ENCODE results near the gene NFYC. TPM values are rescaled to one million over a fixed set of nuclear protein-coding genes. Genes with fewer than 3 reads are reported as not detected.

The NFYC gene
- total RNA-seq, 4 donors from 2014 or later, result 45.3 to 58.6 (median 57.4) TPM

DNA sequence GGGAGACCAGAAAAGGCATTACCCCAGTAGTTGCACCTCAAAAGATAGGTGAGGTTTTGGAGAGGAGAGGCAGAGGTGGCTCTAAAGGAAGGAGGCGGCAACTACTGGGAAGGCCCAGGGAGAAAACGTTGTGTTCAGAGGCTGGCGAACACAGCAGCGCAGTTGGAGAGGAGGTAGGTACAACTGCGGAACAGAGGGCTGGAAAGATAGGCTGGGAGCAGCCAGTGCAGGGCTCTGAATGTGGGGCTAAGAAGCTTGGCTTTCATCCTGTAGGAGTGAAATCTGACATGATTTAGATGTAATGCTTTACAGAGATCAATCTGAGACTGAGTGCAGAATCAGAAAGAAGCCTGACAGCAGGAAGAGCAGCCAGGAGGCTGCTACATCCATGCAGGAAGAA, 39.0 kb upstream of the NFYC start:
- Histone ChIP-seq H3K4me1 (peaks cover 0 to 6% of the 10 kb centered on the region in 2 donors), H3K36me3 (no peaks in the 10 kb centered on the region), H3K4me3 (no peak overlapping the region), H3K27ac (no peak overlapping the region), H3K9me3 (no peaks in the 10 kb centered on the region), H3K27me3 (peaks cover 0 to 6% (median 3%) of the 10 kb centered on the region in 3 donors)
- intact Hi-C loops (cut with DNase I; ENCODE audit: low total_unique reads), result no loop called here
- in situ Hi-C loops (cut with MboI; ENCODE audit: low sequenced_read_pairs in 4 of 4), result no loop called here
- no peak for TF ChIP-seq POLR2A (IDR thresholded peaks at IDR 0.05)
- TF ChIP-seq, protein P1, sequence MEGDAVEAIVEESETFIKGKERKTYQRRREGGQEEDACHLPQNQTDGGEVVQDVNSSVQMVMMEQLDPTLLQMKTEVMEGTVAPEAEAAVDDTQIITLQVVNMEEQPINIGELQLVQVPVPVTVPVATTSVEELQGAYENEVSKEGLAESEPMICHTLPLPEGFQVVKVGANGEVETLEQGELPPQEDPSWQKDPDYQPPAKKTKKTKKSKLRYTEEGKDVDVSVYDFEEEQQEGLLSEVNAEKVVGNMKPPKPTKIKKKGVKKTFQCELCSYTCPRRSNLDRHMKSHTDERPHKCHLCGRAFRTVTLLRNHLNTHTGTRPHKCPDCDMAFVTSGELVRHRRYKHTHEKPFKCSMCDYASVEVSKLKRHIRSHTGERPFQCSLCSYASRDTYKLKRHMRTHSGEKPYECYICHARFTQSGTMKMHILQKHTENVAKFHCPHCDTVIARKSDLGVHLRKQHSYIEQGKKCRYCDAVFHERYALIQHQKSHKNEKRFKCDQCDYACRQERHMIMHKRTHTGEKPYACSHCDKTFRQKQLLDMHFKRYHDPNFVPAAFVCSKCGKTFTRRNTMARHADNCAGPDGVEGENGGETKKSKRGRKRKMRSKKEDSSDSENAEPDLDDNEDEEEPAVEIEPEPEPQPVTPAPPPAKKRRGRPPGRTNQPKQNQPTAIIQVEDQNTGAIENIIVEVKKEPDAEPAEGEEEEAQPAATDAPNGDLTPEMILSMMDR (IDR thresholded peaks at IDR 0.05 in 4 of 5, conservative IDR thresholded peaks at IDR 0.05 in 1 of 5), result no peak
- DNase-seq (no peak), ATAC-seq (no peak)

DNA sequence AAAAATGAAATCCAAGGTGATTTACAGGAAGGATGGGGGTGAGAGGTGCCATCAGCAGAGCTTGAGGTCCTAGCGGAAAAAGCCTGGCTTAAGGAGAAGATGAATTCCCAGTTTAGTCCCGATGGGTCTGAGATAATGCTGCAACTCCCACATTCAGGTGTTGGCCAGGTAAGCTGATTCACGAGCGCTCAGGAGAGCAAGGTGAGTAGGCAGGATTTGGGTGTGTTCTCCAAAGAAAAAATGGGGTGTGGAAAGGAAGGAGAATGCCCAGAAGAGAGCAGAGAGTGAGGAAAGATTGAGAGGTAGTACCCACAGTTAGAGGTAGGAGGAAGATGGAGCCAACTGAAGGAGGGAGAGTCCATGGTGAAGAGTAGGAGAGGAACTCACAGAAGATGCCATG, 38.5 kb upstream of the NFYC start:
- ATAC-seq, result no peak
- TF ChIP-seq POLR2A (IDR thresholded peaks at IDR 0.05), result no peak
- TF ChIP-seq, protein P1 (IDR thresholded peaks at IDR 0.05 in 4 of 5, conservative IDR thresholded peaks at IDR 0.05 in 1 of 5), result no peak
- intact Hi-C loops (cut with DNase I; ENCODE audit: low total_unique reads), result no loop called here
- no peak overlapping the region for H3K27ac ChIP-seq
- H3K4me3 ChIP-seq, result no peak overlapping the region
- H3K27me3 ChIP-seq, result peaks cover 0 to 6% (median 3%) of the 10 kb centered on the region in 3 donors
- no peaks in the 10 kb centered on the region for H3K9me3 ChIP-seq
- peaks cover 0 to 6% of the 10 kb centered on the region in 2 donors for H3K4me1 ChIP-seq
- DNase-seq, result no peak
- in situ Hi-C loops (cut with MboI; ENCODE audit: low sequenced_read_pairs in 4 of 4), result no loop called here
- no peaks in the 10 kb centered on the region for H3K36me3 ChIP-seq

DNA sequence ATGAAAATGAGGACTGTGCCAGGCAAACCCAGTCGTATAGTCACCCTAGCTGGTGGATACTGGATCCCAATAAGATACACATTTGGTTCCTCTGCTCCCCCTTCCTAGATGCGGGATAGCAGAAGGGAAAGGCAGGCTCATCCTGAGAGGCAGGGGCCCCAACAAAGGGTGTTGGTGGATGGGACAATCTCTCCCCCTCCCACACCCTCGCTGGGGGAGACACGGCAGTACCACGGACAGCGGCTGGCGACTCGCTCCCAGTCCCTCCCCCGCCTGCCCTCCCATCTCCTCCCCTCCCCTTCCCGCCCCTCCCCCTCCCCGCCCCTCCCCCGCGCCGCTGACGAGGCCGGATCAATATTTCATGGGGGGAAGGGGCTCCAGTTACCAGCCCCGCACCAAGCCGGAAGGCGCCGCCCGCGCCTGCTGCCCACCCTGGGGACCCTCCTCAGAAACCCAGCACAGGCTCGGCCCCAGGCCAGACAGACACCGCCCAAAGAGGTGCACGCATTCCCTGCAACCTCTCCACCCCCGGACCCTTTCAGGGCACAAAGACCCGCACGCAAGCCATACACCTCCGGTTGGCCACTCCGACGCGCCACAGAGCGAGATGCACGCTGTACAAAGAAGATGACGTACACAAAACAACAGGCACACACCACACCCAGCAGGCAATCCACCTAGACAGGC, 37.5 kb upstream of the NFYC start:
- H3K4me3 ChIP-seq, result no peak overlapping the region
- in situ Hi-C loops (cut with MboI; ENCODE audit: low sequenced_read_pairs in 4 of 4) (no loop called here), intact Hi-C loops (cut with DNase I; ENCODE audit: low total_unique reads) (no loop called here)
- peaks cover 0 to 6% of the 10 kb centered on the region in 2 donors for H3K4me1 ChIP-seq
- H3K27me3 ChIP-seq, result peaks cover 0 to 6% (median 3%) of the 10 kb centered on the region in 3 donors
- ATAC-seq (no peak), DNase-seq (no peak)
- TF ChIP-seq, protein P1 (IDR thresholded peaks at IDR 0.05 in 4 of 5, conservative IDR thresholded peaks at IDR 0.05 in 1 of 5), result no peak
- no peak for TF ChIP-seq POLR2A (IDR thresholded peaks at IDR 0.05)
- no peaks in the 10 kb centered on the region for H3K36me3 ChIP-seq
- H3K9me3 ChIP-seq, result no peaks in the 10 kb centered on the region
- no peak overlapping the region for H3K27ac ChIP-seq

DNA sequence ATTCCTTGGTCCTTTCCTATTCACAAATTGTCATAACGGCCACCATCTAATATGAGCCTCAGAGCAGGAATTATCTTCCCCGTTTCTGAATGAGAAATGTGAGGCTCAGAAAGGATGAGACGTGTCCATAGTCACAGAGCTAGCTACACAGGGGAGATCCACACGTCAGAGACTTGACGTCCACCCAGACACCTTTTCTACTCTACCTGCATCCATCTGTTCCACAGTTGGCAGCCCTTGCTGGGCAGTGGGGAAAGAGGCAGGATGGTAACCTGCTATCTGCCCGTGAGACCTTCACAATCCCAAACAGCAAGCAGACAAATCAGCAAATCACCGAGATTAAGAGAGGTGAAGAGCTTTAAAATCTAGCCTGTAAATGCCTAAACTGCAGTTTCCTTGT, 34.5 kb upstream of the NFYC start:
- intact Hi-C loops (cut with DNase I; ENCODE audit: low total_unique reads), result no loop called here
- ATAC-seq, result no peak
- peaks cover 0 to 3% (median 3%) of the 10 kb centered on the region in 3 donors for H3K27me3 ChIP-seq

More for the DNA sequence above, 34.5 kb upstream of the NFYC start:
- no peak overlapping the region for H3K4me3 ChIP-seq
- H3K36me3 ChIP-seq, result no peaks in the 10 kb centered on the region
- no peak for DNase-seq
- in situ Hi-C loops (cut with MboI; ENCODE audit: low sequenced_read_pairs in 4 of 4), result no loop called here
- H3K9me3 ChIP-seq, result no peaks in the 10 kb centered on the region
- TF ChIP-seq, protein P1 (IDR thresholded peaks at IDR 0.05 in 4 of 5, conservative IDR thresholded peaks at IDR 0.05 in 1 of 5), result no peak
- no peak for TF ChIP-seq POLR2A (IDR thresholded peaks at IDR 0.05)
- H3K4me1 ChIP-seq, result no peaks in the 10 kb centered on the region
- no peak overlapping the region for H3K27ac ChIP-seq
